Lower lobe of right lung (tissue), 2 donors: ENCODE measurements around the gene STAT1. TPM values are rescaled to one million over a fixed set of nuclear protein-coding genes. Genes with fewer than 3 reads are reported as not detected.

ENCODE experiments used
- ATAC-seq, 2 donors: fragments of 200-7000 bp; cut with Tn5 transposase; one replicate each; pipeline ENCODE4 v1.9.1; 2020 to 2022; ENCODE audit warnings: mild to moderate bottlenecking in 2 of 2, moderate library complexity in 2 of 2
- DNase-seq: peaks from one replicate; pipeline ENCODE4 v3.0.0-alpha.2; 2020
- H3K27ac ChIP-seq: fragments of 200-600 bp; one replicate; pipeline ENCODE4 v1.8.0; 2022
- H3K27me3 ChIP-seq: fragments of 200-600 bp; one replicate; pipeline ENCODE4 v1.8.0; 2022; ENCODE audit warnings: low read depth
- H3K36me3 ChIP-seq: fragments of 200-600 bp; one replicate; pipeline ENCODE4 v1.8.0; 2022; ENCODE audit warnings: mild to moderate bottlenecking
- H3K4me1 ChIP-seq: fragments of 200-600 bp; one replicate; pipeline ENCODE4 v1.8.0; 2022
- H3K4me3 ChIP-seq: fragments of 200-600 bp; one replicate; pipeline ENCODE4 v1.8.0; 2022; ENCODE audit warnings: mild to moderate bottlenecking
- H3K9me3 ChIP-seq: fragments of 200-600 bp; one replicate; pipeline ENCODE4 v1.8.0; 2022
- intact Hi-C: fragments of 100-400 bp; cut with DNase I; formaldehyde crosslinking; loops from one replicate; pipeline ENCODE4 v1.11.0; 2022
- total RNA-seq: library from RNA; stranded (reverse); fragmentation: NEBNext Ultra II Directional; extraction: Animal tissue kit (Norgen Biotek cat#: 25700); gene quantifications from one replicate; pipeline ENCODE4 v1.2.1, GENCODE V29; 2021
- TF ChIP-seq, protein P1 (sequence below): fragments of 200-600 bp; IDR thresholded peaks from one replicate; pipeline ENCODE4 v1.8.0; 2022; ENCODE audit warnings: antibody characterized with exemption, mild to moderate bottlenecking
- donor health status: DM: no; HTN: yes; CAD: no; lungs with severe emphysema.

STAT1 gene
- total RNA-seq, 1 donor from 2014 or later, result 103 TPM

DNA sequence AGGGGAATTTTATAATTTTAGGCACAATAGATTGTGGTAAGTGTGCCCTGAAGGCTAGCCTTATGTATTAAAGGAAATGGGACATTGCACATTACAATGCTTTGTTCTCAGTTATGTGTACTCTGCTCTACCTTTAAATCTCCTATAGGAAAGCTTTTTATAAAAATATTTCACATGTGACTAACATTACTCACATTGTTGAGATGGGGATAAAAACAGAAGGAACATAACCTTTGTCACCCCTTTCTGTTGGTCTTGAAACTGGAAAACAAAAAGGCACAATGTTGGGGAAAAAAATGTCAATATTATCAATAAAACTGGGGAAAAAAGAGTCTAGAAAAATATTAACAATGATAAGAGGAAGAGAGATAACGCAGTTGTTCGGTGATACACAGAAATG is 17.3 kb upstream of the STAT1 start:
- no peak for DNase-seq
- Histone ChIP-seq H3K27me3 (no peaks in the 10 kb centered on the region), H3K36me3 (no peaks in the 10 kb centered on the region), H3K4me1 (peaks cover 25% of the 10 kb centered on the region), H3K4me3 (no peak overlapping the region), H3K9me3 (no peaks in the 10 kb centered on the region), H3K27ac (no peak overlapping the region)
- ATAC-seq, result no peak
- TF ChIP-seq, protein P1, sequence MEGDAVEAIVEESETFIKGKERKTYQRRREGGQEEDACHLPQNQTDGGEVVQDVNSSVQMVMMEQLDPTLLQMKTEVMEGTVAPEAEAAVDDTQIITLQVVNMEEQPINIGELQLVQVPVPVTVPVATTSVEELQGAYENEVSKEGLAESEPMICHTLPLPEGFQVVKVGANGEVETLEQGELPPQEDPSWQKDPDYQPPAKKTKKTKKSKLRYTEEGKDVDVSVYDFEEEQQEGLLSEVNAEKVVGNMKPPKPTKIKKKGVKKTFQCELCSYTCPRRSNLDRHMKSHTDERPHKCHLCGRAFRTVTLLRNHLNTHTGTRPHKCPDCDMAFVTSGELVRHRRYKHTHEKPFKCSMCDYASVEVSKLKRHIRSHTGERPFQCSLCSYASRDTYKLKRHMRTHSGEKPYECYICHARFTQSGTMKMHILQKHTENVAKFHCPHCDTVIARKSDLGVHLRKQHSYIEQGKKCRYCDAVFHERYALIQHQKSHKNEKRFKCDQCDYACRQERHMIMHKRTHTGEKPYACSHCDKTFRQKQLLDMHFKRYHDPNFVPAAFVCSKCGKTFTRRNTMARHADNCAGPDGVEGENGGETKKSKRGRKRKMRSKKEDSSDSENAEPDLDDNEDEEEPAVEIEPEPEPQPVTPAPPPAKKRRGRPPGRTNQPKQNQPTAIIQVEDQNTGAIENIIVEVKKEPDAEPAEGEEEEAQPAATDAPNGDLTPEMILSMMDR, result no peak
- intact Hi-C loops, result no loop called here

DNA sequence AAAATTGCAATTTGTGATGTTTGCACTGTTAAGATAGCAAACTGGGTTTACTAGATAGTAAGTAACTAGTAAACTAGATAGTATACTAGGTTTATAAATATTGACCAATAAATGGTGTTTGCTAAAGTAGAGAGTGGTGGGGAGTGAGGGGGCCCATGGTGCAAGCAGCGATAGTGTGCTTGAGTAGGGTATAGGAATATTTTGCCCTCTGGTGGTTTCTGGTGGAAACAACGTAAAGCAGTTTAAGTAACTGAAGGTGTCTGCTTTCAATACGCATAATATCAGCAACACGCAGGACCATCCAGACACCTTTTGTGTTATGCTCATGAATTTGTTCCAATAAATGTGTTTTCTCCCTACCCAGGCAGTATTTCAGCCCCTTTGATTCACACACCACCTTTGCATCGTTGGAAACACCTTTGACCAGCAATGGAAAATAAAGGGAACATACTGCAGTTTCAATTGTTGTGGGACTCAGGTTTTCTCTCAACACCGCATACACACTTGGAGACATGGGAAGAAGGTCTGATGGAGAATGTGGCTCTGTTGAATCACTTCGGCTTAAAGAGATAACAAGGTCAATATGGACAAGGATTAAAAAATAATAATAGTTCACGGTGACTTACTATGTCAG is 16.7 kb upstream of the STAT1 start:
- Histone ChIP-seq H3K27me3 (no peaks in the 10 kb centered on the region), H3K27ac (no peak overlapping the region), H3K4me3 (no peak overlapping the region), H3K36me3 (no peaks in the 10 kb centered on the region), H3K9me3 (no peaks in the 10 kb centered on the region), H3K4me1 (peaks cover 22% of the 10 kb centered on the region)
- ATAC-seq (peak; percentile 72 to 83), DNase-seq (no peak)
- intact Hi-C loops, result no loop called here
- TF ChIP-seq, protein P1, result peak; percentile 62

DNA sequence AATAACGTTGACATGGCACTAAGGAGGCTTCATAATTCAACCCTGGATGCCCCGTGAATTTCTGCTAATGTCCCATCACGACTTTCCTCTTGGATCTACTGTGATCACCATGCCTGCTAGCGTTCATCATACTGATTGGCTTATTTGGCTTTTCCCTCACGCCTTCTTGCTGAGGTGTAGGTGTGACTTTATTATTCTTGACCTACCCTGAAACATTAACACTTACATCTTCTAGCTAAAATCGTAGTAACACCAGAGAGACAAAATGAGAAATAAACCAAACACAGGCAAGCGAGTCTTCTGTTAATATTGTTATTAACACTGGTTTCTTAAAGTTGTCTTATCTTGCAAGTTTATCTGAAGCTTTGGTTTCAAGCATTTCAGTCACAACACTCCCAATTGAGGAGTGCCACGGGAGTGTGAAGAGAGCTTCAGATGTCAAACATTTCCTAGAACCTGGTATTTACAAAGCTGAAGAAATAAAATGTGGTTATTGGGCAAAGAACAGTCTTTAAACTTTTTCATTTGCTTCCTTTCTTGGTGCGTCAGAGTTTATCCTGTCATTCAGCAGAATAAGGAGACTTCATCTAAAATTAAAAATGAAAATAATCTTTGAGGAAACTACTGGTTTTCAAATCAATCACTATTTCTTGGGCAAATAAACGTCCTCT is 15.4 kb upstream of the STAT1 start:
- Histone ChIP-seq H3K27me3 (no peaks in the 10 kb centered on the region), H3K4me3 (no peak overlapping the region), H3K4me1 (peaks cover 22% of the 10 kb centered on the region), H3K36me3 (no peaks in the 10 kb centered on the region), H3K9me3 (no peaks in the 10 kb centered on the region), H3K27ac (no peak overlapping the region)
- ATAC-seq, result peak in 1 of 2 donors; percentile 53
- TF ChIP-seq, protein P1, result no peak
- intact Hi-C loops, result no loop called here
- DNase-seq, result no peak

DNA sequence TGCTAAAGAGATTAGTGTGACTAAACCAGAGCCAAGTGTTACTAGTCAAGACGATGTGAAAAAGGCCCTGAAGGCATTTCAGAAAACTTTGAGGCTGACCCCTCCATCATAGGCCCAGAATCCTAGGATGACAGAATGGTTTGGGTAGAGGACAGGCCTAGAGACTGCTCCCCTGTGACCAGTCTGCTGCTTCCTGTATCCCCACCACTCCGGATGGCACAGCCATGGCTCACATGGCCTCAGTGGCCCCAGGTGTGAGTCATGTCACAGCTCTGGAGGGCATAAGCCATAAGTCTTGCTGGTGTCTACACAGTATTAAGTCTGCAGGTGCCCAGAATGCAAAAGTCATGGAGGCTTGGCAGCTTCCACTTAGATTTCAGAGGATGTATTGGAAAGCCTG is 12.4 kb upstream of the STAT1 start:
- Histone ChIP-seq H3K27me3 (no peaks in the 10 kb centered on the region), H3K27ac (no peak overlapping the region), H3K9me3 (no peaks in the 10 kb centered on the region), H3K4me1 (peaks cover 14% of the 10 kb centered on the region), H3K36me3 (no peaks in the 10 kb centered on the region), H3K4me3 (no peak overlapping the region)
- ATAC-seq, result no peak
- intact Hi-C loops, result no loop called here
- DNase-seq, result no peak
- TF ChIP-seq, protein P1, result no peak

DNA sequence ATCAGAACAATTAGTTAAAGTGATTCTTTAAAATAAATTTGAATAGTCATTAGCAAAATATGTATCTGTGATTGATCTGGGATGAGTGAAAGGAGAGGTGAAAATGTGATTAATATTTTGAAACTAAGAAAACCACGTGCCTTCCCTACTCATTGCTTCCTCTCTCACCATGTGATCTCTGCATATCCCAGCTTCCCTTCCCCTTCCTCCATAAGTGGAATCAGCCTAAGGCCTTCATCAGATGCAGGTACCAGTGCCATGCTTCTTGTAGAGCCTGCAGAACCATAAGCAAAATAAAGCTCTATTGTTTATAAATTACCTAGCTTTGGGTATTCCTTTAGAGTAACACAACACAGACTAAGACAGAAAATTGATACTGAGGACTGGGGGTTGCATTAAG is 11.2 kb upstream of the STAT1 start:
- intact Hi-C loops, result no loop called here
- H3K4me3 ChIP-seq, result no peak overlapping the region
- TF ChIP-seq, protein P1, result no peak
- H3K9me3 ChIP-seq, result no peaks in the 10 kb centered on the region
- H3K27ac ChIP-seq, result no peak overlapping the region
- H3K27me3 ChIP-seq, result no peaks in the 10 kb centered on the region
- DNase-seq (no peak), ATAC-seq (no peak)
- H3K4me1 ChIP-seq, result peaks cover 13% of the 10 kb centered on the region
- H3K36me3 ChIP-seq, result no peaks in the 10 kb centered on the region
